Central memory CD4-positive, alpha-beta T cell (primary cell): ENCODE results near the gene PCSK6.
"Not testable (repeated sequence)": the region's sequence is repeated elsewhere in the genome, so short reads cannot be mapped to it uniquely, and the experiment has no call there.

ENCODE experiments used
- DNase-seq: peaks from one replicate; pipeline ENCODE4 v3.0.0; 2022

PCSK6 gene

GRCh38 chr15:101427606-101428487 is 61.7 kb downstream of the PCSK6 start:
- DNase-seq = no peak

GRCh38 chr15:101426761-101427333 is 62.7 kb downstream of the PCSK6 start:
- DNase-seq = no peak

GRCh38 chr15:101425787-101426365 is 63.6 kb downstream of the PCSK6 start:
- no peak for DNase-seq

GRCh38 chr15:101424984-101425383 is 64.5 kb downstream of the PCSK6 start:
- DNase-seq = no peak

GRCh38 chr15:101420232-101420631 is 69.3 kb downstream of the PCSK6 start:
- DNase-seq = no peak

GRCh38 chr15:101416475-101416874 is 73.0 kb downstream of the PCSK6 start:
- DNase-seq = not testable (repeated sequence)

- no peak for DNase-seq
These were observed 76.3 kb downstream of the PCSK6 start for GRCh38 chr15:101413239-101413638.

- DNase-seq = no peak
These were observed 77.9 kb downstream of the PCSK6 start for GRCh38 chr15:101411581-101411980.

- no peak for DNase-seq
These were observed 78.4 kb downstream of the PCSK6 start for GRCh38 chr15:101411085-101411484.

GRCh38 chr15:101410612-101411011 is 78.9 kb downstream of the PCSK6 start:
- DNase-seq = no peak

GRCh38 chr15:101409621-101410020 is 79.9 kb downstream of the PCSK6 start:
- DNase-seq = no peak

- no peak for DNase-seq
These were observed 81.3 kb downstream of the PCSK6 start for GRCh38 chr15:101407966-101408775.

- no peak for DNase-seq
These were observed 82.1 kb downstream of the PCSK6 start for GRCh38 chr15:101407439-101407838.

- DNase-seq = no peak
These were observed 82.8 kb downstream of the PCSK6 start for GRCh38 chr15:101406526-101407195.

- DNase-seq = no peak
These were observed 83.5 kb downstream of the PCSK6 start for GRCh38 chr15:101406036-101406435.

GRCh38 chr15:101404245-101404644 is 85.3 kb downstream of the PCSK6 start:
- DNase-seq = no peak

GRCh38 chr15:101402883-101403282 is 86.6 kb downstream of the PCSK6 start:
- DNase-seq = not testable (repeated sequence)

GRCh38 chr15:101401286-101401685 is 88.2 kb downstream of the PCSK6 start:
- no peak for DNase-seq

GRCh38 chr15:101399431-101399830 is 90.1 kb downstream of the PCSK6 start:
- DNase-seq = no peak

- no peak for DNase-seq
These were observed 91.3 kb downstream of the PCSK6 start for GRCh38 chr15:101398247-101398646.

GRCh38 chr15:101397521-101398003 is 91.9 kb downstream of the PCSK6 start:
- no peak for DNase-seq
